Caki2 (cell line): Measurements from ENCODE around the gene ZBTB25. TPM values are rescaled to one million over a fixed set of nuclear protein-coding genes. Genes with fewer than 3 reads are reported as not detected.
A peak's percentile ranks its signal among the peaks of the same experiment; 100 is the strongest.

Source experiments
- DNase-seq: peaks from one replicate; pipeline ENCODE4 v3.0.0-alpha.2; 2015; ENCODE audit warnings: low read depth
- in situ Hi-C: cut with HindIII; loops from 2 replicates; pipeline ENCODE4 v1.10.0; 2016; ENCODE audit warnings: low sequenced_read_pairs, low pct_unique_long_range_greater_than_20kb, mixed read lengths
- total RNA-seq: library from RNA; depleted of rRNA; stranded (reverse); fragments of >200 nt; shearing (Covaris generic); gene quantifications from 2 replicates; pipeline ENCODE4 v1.2.3, GENCODE V29; 2014; ENCODE audit warnings: low replicate concordance; rRNA removed

Gene ZBTB25
- 0.38 and 0.74 TPM in 2 replicates for total RNA-seq

GRCh38 chr14:64503434-64504309 lies at the start of gene ZBTB25:
ZBTB25 (minus strand) TSS chr14:64503838; CDS start chr14:64490533, 13,305 bp downstream.
- in situ Hi-C loops, result no loop called here
- peak; percentile 97 for DNase-seq

DNA sequence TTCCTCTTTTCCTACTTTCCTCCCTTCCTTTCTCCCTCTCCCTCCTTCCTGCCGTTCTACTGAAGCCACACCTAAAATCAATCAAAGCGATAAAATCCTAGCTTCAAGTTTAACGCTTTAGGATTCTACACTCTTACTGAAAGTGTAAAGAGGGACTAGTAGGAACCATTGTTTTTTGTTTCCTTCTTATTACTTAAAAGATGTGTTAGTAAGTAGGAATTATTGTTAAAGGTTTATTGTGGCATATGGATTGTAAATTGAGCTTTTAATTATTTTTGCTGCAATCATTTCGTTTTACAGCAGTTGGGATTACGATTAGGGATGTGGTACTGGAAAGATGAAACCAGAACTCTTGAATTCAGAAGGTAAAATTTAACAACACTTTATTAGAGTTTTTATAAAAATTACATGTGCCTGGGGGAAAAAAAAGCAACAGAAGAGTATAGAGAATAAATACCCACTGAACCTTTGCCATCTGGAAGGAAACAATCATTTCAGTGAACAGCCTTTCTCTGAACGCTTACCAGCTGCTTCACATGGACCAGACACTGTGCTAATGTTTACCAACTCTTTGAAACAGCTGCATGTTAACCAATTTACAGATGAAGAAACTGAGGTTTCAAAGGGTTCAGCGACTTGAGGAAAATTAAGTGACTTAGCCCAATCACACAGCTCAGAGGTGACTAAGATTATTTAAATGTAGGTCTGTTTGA lies 47.1 kb upstream of the ZBTB25 start:
- in situ Hi-C loops, result no loop called here
- no peak for DNase-seq

GRCh38 chr14:64549791-64550620 lies 46.4 kb upstream of the ZBTB25 start, which contains the start of gene PPP1R36:
PPP1R36 (plus strand) TSS chr14:64549961; CDS start chr14:64549998, 37 bp downstream.
- in situ Hi-C loops, result no loop called here
- DNase-seq, result no peak

DNA sequence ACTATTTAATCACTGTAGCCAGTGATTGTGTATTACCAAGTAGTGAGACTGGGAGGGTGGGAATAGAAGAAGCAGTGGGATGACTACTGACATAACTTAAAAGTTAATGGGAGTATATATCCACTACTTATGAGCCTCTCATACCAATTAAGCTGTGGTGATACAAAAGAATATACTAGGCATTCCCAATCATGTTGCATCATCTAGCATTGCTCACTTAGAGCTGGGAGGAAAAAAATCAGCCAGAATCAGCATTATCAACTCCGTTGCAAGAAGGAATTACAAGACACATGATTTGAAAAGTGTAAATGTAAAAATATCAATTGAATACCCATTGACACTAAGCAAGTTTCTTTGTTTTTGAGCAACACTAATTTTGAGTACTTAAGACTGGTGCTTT lies 45.4 kb upstream of the ZBTB25 start:
- no peak for DNase-seq
- in situ Hi-C loops, result no loop called here

GRCh38 chr14:64544607-64545312 lies 41.1 kb upstream of the ZBTB25 start:
- no peak for DNase-seq
- in situ Hi-C loops, result no loop called here

DNA sequence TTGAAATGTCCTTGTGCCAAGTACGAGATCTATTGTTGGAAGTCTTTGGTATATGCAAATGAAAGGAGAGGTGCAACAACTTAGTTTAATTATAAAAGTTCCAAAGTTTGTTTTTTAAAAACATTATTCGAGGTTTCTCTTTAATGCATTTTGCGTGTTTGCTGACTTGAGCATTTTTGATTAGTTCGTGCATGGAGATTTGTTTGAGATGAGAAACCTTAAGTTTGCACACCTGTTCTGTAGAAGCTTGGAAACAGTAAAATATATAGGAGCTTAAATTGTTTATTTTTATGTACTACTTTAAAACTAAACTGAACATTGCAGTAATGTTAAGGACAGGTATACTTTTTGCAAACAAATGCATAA lies 39.2 kb upstream of the ZBTB25 start:
- in situ Hi-C loops, result no loop called here

GRCh38 chr14:64541972-64542835 lies 38.6 kb upstream of the ZBTB25 start:
- no peak for DNase-seq
- in situ Hi-C loops, result no loop called here

More for the DNA sequence above, 39.2 kb upstream of the ZBTB25 start:
- DNase-seq, result no peak

DNA sequence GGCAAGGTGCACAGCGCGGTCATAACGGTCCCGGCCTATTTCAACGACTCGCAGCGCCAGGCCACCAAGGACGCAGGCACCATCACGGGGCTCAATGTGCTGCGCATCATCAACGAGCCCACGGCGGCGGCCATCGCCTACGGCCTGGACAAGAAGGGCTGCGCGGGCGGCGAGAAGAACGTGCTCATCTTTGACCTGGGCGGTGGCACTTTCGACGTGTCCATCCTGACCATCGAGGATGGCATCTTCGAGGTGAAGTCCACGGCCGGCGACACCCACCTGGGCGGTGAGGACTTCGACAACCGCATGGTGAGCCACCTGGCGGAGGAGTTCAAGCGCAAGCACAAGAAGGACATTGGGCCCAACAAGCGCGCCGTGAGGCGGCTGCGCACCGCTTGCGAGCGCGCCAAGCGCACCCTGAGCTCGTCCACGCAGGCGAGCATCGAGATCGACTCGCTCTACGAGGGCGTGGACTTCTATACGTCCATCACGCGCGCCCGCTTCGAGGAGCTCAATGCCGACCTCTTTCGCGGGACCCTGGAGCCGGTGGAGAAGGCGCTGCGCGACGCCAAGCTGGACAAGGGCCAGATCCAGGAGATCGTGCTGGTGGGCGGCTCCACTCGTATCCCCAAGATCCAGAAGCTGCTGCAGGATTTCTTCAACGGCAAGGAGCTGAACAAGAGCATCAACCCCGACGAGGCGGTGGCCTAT lies 37.8 kb upstream of the ZBTB25 start:
- in situ Hi-C loops, result no loop called here
- no peak for DNase-seq

GRCh38 chr14:64540208-64541202 lies 36.9 kb upstream of the ZBTB25 start, which contains the start of gene HSPA2:
HSPA2 (plus strand) TSS chr14:64540741; CDS start chr14:64540850, 109 bp downstream.
- DNase-seq, result peak; percentile 100
- in situ Hi-C loops, result no loop called here

DNA sequence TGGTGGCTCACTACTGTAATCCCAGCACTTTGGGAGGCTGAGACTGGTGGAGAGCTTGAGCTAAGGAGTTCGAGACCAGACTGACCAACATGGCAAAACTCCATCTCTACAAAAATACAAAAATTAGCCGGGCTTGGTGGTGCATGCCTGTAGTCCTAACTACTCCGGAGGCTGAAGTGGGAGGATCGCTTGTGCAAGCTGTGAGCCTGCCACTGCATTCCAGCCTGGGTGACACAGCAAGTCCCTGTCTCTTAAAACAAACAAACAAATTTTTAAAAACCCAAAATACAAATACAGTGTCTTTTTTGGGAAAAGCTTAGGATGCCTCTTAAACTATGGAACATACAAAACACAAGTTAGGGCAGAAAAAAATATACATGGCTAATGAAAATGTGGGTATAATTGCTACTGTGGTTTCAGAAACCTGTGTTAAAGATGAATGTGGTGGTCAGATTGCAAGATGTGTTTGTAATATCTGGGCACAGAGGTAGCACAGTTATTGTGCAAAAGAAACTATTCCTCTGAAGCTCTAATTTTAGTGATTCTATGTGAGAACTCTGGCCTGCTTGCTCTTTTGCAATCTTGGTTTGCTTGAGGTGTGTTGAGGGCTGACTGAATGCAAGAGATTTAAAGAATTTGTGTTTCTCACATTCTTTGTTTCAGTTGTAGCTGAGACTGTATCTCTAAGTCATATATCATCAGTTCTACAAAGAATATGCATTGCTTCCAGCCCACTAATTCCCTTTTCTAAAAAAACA lies 33.0 kb upstream of the ZBTB25 start:
- DNase-seq, result no peak
- in situ Hi-C loops, result no loop called here

DNA sequence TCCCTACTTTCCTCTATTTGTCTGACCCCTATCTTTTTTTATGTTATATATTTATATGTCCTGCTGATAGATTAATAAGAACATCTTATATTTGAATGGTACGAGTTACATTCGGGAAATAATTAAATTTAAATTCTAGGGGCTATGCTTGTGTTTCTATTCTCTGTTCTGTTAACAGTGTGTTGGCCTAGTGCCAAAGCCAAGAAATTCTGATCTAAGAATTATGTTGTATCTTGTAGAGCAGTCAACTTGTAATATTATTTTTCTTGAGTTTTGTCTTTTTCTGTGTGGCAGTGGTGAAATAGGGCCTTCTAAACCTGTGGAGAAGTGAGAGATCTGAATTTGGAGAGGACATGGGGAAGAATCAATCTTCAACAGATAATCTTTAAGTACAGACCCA lies 27.9 kb upstream of the ZBTB25 start:
- no peak for DNase-seq
- in situ Hi-C loops, result no loop called here

DNA sequence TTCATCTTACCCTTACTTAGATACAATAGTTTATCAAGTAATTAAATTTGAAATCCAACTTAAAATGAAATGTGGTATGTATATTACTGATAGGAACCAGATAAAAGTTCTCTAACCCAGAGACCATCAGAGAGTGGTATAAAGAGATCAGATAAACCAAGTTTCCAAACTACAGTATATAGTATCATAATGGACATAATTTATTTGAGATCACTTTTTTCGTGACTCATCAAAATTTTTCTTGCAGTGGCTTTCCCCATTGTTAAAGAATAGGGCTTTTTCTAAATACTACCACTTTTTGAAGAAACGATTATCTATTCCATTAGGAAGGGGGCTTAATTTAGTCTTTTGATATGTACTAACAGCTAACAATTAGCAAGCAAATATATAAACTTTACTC lies 21.7 kb upstream of the ZBTB25 start:
- DNase-seq, result no peak
- in situ Hi-C loops, result no loop called here

- in situ Hi-C loops, result no loop called here
- DNase-seq, result no peak
Measured at GRCh38 chr14:64522591-64523355, 19.1 kb upstream of the ZBTB25 start.

- DNase-seq, result no peak
Measured at GRCh38 chr14:64520699-64521098, 17.1 kb upstream of the ZBTB25 start.

More at GRCh38 chr14:64520699-64521098, 17.1 kb upstream of the ZBTB25 start:
- in situ Hi-C loops, result no loop called here
